ENCODE measurements around the gene COQ5. TPM values are rescaled to one million over a fixed set of nuclear protein-coding genes. Genes with fewer than 3 reads are reported as not detected.

Gene COQ5
- total and polyA plus RNA-seq, 8 donors, result 2.6 to 32.4 (median 25.9) TPM

DNA sequence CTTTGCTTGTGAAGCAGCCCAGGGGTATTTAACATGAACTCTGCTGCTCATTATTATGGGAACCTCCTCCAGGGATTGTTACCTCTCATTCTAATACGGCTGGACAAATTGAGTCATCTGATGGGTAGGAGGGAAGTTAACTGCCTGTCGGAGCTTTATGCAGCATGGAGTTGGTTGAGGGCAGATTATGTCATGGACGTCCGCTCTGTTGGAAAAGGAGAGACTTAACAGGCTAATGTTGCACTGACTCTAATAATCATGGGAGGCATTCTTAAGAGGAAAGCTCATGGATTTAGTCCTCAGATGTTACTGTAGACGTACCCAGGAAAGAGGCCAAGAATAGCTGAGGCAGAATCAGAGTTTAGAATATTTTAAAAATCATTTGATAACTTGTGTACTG is 42.3 kb upstream of the COQ5 start:
- Histone ChIP-seq H3K36me3 (peaks cover 97 to 100% (median 100%) of the 10 kb centered on the region in 4 donors), H3K27ac (peak overlapping the region in 2 of 5 donors; percentile 15 to 23), H3K4me1 (peaks cover 0 to 18% (median 2%) of the 10 kb centered on the region in 4 donors), H3K27me3 (no peaks in the 10 kb centered on the region), H3K9me3 (no peaks in the 10 kb centered on the region), H3K4me3 (no peak overlapping the region)
- intact Hi-C loops (cut with DNase I; ENCODE audit: low total_unique reads), result no loop called here
- TF ChIP-seq POLR2AphosphoS5 (IDR thresholded peaks at IDR 0.05) (peak in 1 of 3 donors; percentile 5), EP300 (IDR thresholded peaks at IDR 0.05) (no peak), CTCF (IDR thresholded peaks at IDR 0.05) (no peak), POLR2A (IDR thresholded peaks at IDR 0.05) (no peak)
- WGBS, 5 donors, result 44 to 72% (median 63%) methylated on average over 5 of the region's 5 CpGs
- DNase-seq, result no peak

DNA sequence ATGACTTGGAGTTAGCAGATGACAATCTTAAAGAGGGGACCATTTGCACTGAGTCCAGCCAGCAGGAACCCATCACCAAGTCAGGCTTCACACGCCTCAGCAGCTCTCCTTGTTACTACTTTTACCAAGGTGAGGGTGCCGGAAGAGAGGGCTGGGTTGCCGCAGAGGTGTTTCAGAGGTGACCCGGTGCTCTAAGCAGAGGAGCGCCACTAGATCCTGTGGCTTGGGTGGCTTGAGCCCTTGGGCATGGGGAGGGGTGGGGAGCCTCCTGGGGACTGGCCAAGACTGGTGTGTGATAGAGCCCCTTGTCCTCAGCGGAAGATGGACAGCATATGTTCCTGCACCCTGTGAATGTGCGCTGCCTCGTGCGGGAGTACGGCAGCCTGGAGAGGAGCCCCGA is 34.5 kb upstream of the COQ5 start:
- intact Hi-C loops (cut with DNase I; ENCODE audit: low total_unique reads), result no loop called here
- Histone ChIP-seq H3K27me3 (no peaks in the 10 kb centered on the region), H3K27ac (peak overlapping the region in 3 of 5 donors; percentile 3 to 72 (median 39)), H3K36me3 (peaks cover 84 to 100% (median 99%) of the 10 kb centered on the region in 4 donors), H3K9me3 (no peaks in the 10 kb centered on the region), H3K4me3 (no peak overlapping the region), H3K4me1 (peaks cover 0 to 29% (median 2%) of the 10 kb centered on the region in 4 donors)
- no peak for DNase-seq
- 90 to 96% (median 94%) methylated on average over 10 to 11 of the region's 11 CpGs for WGBS, 5 donors
- TF ChIP-seq CTCF (IDR thresholded peaks at IDR 0.05) (no peak), POLR2A (IDR thresholded peaks at IDR 0.05) (no peak), POLR2AphosphoS5 (IDR thresholded peaks at IDR 0.05) (no peak), EP300 (IDR thresholded peaks at IDR 0.05) (no peak)

DNA sequence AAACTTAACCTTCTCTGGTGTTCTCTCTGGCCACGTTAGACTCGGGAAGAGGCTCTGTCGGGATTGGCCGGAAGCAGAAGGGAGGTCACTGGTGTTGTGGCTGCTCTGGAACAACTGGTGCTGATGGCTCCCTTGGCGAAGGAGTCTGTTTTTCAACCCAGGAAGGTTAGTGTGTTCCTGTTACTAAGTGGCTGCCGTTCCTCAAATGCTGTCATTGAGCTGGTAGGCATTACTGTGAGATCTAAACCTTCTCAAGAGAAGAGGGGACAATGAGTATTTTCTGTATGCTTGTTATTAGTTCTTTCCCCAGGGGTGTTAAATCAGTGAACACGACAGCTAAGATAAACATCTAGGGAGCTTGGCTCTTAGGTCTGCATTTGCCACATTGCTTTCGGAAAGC is 33.9 kb upstream of the COQ5 start:
- H3K27me3 ChIP-seq, result no peaks in the 10 kb centered on the region
- no peaks in the 10 kb centered on the region for H3K9me3 ChIP-seq
- H3K36me3 ChIP-seq, result peaks cover 83 to 100% (median 99%) of the 10 kb centered on the region in 4 donors
- no peak for DNase-seq
- intact Hi-C loops (cut with DNase I; ENCODE audit: low total_unique reads), result no loop called here
- peaks cover 0 to 29% (median 2%) of the 10 kb centered on the region in 4 donors for H3K4me1 ChIP-seq
- peak overlapping the region in 3 of 5 donors; percentile 46 to 80 (median 55) for H3K27ac ChIP-seq
- H3K4me3 ChIP-seq, result no peak overlapping the region
- TF ChIP-seq CTCF (IDR thresholded peaks at IDR 0.05) (no peak), EP300 (IDR thresholded peaks at IDR 0.05) (no peak), POLR2AphosphoS5 (IDR thresholded peaks at IDR 0.05) (peak in 1 of 3 donors; percentile 35)
- 60 to 85% (median 82%) methylated on average over 8 of the region's 8 CpGs for WGBS, 5 donors

- Histone ChIP-seq H3K9me3 (no peaks in the 10 kb centered on the region), H3K36me3 (peaks cover 66 to 100% (median 98%) of the 10 kb centered on the region in 4 donors), H3K4me3 (no peak overlapping the region), H3K27ac (no peak overlapping the region), H3K27me3 (no peaks in the 10 kb centered on the region), H3K4me1 (peaks cover 0 to 17% (median 4%) of the 10 kb centered on the region in 4 donors)
- no peak for DNase-seq
- intact Hi-C loops (cut with DNase I; ENCODE audit: low total_unique reads), result no loop called here
- TF ChIP-seq CTCF (IDR thresholded peaks at IDR 0.05), result no peak
- TF ChIP-seq EP300 (IDR thresholded peaks at IDR 0.05), result no peak
- no peak for TF ChIP-seq POLR2AphosphoS5 (IDR thresholded peaks at IDR 0.05)
- WGBS, 5 donors, result 87 to 98% (median 95%) methylated on average over 2 of the region's 2 CpGs
Measured at GRCh38 chr12:120557589-120557988, 28.6 kb upstream of the COQ5 start.
